B cell (primary cell): ENCODE data around the gene SLC22A13. TPM values are rescaled to one million over a fixed set of nuclear protein-coding genes. Genes with fewer than 3 reads are reported as not detected.

ENCODE experiments used
- ATAC-seq: fragments of 200-7000 bp; cut with Tn5 transposase; one replicate; pipeline ENCODE4 v1.10.0; 2021; ENCODE audit warnings: low read depth, mild to moderate bottlenecking, moderate number of reproducible peaks, moderate library complexity
- CTCF ChIA-PET: fragments of 350-600 bp; sonication (Branson Sonifier 250); formaldehyde crosslinking; loops from one replicate; lab custom pipeline; 2021; ENCODE audit warnings: antibody characterized with exemption, inconsistent platforms; lab: Charles Lee
- POLR2A ChIA-PET: fragments of 350-600 bp; sonication (Branson Sonifier 250); formaldehyde crosslinking; loops from one replicate; lab custom pipeline; 2021; ENCODE audit warnings: antibody characterized with exemption; lab: Charles Lee
- DNase-seq: peaks from one replicate; pipeline ENCODE4 v3.0.0; 2013
- H2AFZ ChIP-seq: 2 replicates; pipeline ENCODE4 v1.6.1; 2012; ENCODE audit warnings: mild to moderate bottlenecking, low read depth, low read length; ENCODE audit not compliant: insufficient read depth, poor library complexity, severe bottlenecking
- H3K27ac ChIP-seq, 2 donors: 1 replicate in 1 of 2; 2 replicates in 1 of 2; pipeline ENCODE4 v1.5.1; 2012 to 2013; ENCODE audit warnings: low read length in 2 of 2, mild to moderate bottlenecking in 2 of 2, moderate library complexity in 1 of 2
- H3K27me3 ChIP-seq, 4 experiments: fragments of 200-600 bp in 1 of 4; sonication (generic) in 1 of 4; replicated peaks in 1 of 4; 1 replicate in 2 of 4; 2 replicates in 2 of 4; pipeline versions ENCODE4 v1.6.1 to v1.7.0; 2013 to 2016; ENCODE audit warnings: low read length in 3 of 4, mild to moderate bottlenecking in 2 of 4, mixed read lengths in 1 of 4, moderate library complexity in 1 of 4; ENCODE audit not compliant: insufficient read depth in 4 of 4, control insufficient read depth in 3 of 4; ENCODE audit errors: control extremely low read depth in 1 of 4
- H3K36me3 ChIP-seq, 2 experiments: replicated peaks in 1 of 2; 1 replicate in 1 of 2; 2 replicates in 1 of 2; pipeline versions ENCODE4 v1.6.1 to v1.7.1; 2013; ENCODE audit warnings: low read length in 1 of 2; ENCODE audit not compliant: insufficient read depth in 2 of 2, control insufficient read depth in 1 of 2; ENCODE audit errors: control extremely low read depth in 1 of 2, extremely low read depth in 1 of 2
- H3K4me1 ChIP-seq, 2 donors: fragments of 200-600 bp in 1 of 2; sonication (generic) in 1 of 2; 1 replicate in 1 of 2; 2 replicates in 1 of 2; pipeline versions ENCODE4 v1.5.1 to v1.6.1; 2013 to 2017; ENCODE audit warnings: low read length in 2 of 2; ENCODE audit not compliant: control insufficient read depth in 2 of 2, insufficient read depth in 2 of 2
- H3K4me2 ChIP-seq: replicated peaks from 2 replicates; pipeline ENCODE3; 2012; ENCODE audit warnings: mild to moderate bottlenecking, low read depth, low read length; ENCODE audit not compliant: poor library complexity, severe bottlenecking
- H3K4me3 ChIP-seq, 5 experiments: fragments of 200-600 bp in 1 of 5; sonication (generic) in 1 of 5; 1 replicate in 3 of 5; 2 replicates in 2 of 5; pipeline versions ENCODE4 v1.5.1 to v1.7.0; 2011 to 2016; ENCODE audit warnings: low read length in 4 of 5, mild to moderate bottlenecking in 4 of 5, low read depth in 2 of 5, control low read depth in 1 of 5, moderate library complexity in 1 of 5; ENCODE audit not compliant: insufficient read depth in 1 of 5; ENCODE audit errors: control extremely low read depth in 1 of 5, extremely low read depth in 1 of 5
- H3K79me2 ChIP-seq: fragments of 200-600 bp; sonication (generic); one replicate; pipeline ENCODE4 v1.6.0; 2016; ENCODE audit warnings: low read length; ENCODE audit not compliant: control insufficient read depth, insufficient read depth
- H3K9ac ChIP-seq: fragments of 200-600 bp; sonication (generic); 2 replicates; pipeline ENCODE4 v1.6.1; 2017; ENCODE audit warnings: mild to moderate bottlenecking, low read length, moderate library complexity
- H3K9me3 ChIP-seq, 3 donors: one replicate each; pipeline versions ENCODE4 v1.6.1 to v1.7.1; 2013; ENCODE audit warnings: low read length in 2 of 3; ENCODE audit not compliant: control insufficient read depth in 2 of 3, insufficient read depth in 1 of 3; ENCODE audit errors: control extremely low read depth in 1 of 3
- H4K20me1 ChIP-seq: 2 replicates; pipeline ENCODE4 v1.6.0; 2012; ENCODE audit warnings: mild to moderate bottlenecking, low read length; ENCODE audit not compliant: insufficient read depth, control insufficient read depth, poor library complexity, severe bottlenecking
- H3K27ac Mint-ChIP-seq: one replicate; pipeline ENCODE4 v1.8.0; 2021; ENCODE audit warnings: mixed read lengths
- H3K27me3 Mint-ChIP-seq: one replicate; pipeline ENCODE4 v1.8.0; 2021; ENCODE audit warnings: mixed read lengths
- H3K4me1 Mint-ChIP-seq: one replicate; pipeline ENCODE4 v1.8.0; 2021; ENCODE audit warnings: mixed read lengths
- H3K4me3 Mint-ChIP-seq: one replicate; pipeline ENCODE4 v1.8.0; 2021; ENCODE audit warnings: mixed read lengths
- H3K9me3 Mint-ChIP-seq: one replicate; pipeline ENCODE4 v1.8.0; 2022; ENCODE audit warnings: mixed read lengths; ENCODE audit not compliant: insufficient read depth
- EZH2 ChIP-seq: IDR thresholded peaks from 2 replicates; pipeline ENCODE4 v1.6.1; 2012; ENCODE audit warnings: borderline replicate concordance, low read depth, mild to moderate bottlenecking, moderate library complexity, low read length; ENCODE audit not compliant: insufficient read depth, poor library complexity, severe bottlenecking
- WGBS: methylation state at CpG from one replicate; pipeline ENCODE4 v1.1.5; 2013; ENCODE audit warnings: missing lambda C conversion rate; ENCODE audit not compliant: insufficient coverage; 5-methylcytosine and 5-hydroxymethylcytosine counted together
- intact Hi-C: fragments of 100-400 bp; cut with micrococcal nuclease; formaldehyde crosslinking; loops from one replicate; pipeline ENCODE4 v1.10.0; 2022
- polyA plus RNA-seq: library from polyadenylated mRNA; depleted of rRNA; stranded (reverse); fragments of >200 nt; gene quantifications from 2 replicates; pipeline ENCODE4 v1.2.3, GENCODE V29; 2012
- total RNA-seq, 2 donors: library from RNA; stranded (reverse); fragments of 120-200 nt in 1 of 2; gene quantifications; 1 replicate in 1 of 2; 2 replicates in 1 of 2; pipeline versions ENCODE4 v1.2.3 to v1.2.4, GENCODE V29; 2013 to 2022
- TF ChIP-seq, protein P1 (sequence below): fragments of 200-600 bp; IDR thresholded peaks from one replicate; pipeline ENCODE4 v1.8.0; 2022; ENCODE audit warnings: antibody characterized with exemption, mild to moderate bottlenecking

The SLC22A13 gene
- total and polyA plus RNA-seq, 2 donors (not counting 1 experiment from before 2014, with no cell fraction given) = 0.31 to 0.91 TPM

DNA sequence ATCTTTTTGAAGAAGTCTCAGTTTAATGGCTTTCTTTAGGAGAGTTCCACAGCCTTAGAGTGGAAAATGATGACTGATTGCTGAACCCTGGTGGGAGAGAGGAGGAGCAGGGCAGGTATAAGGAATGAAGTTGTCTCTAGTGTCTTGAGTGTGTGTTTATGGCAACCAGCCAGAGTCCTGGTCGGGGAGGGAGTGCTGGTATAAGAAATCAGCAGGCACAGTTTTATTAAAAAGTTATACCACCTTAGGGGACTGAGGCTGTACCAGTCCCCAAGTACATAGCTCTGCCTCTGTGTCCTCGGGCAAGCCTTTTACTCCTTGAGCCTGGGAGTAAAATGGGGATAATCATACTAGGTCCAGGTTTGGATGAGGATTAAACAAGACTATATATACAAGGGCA, 46.3 kb downstream of the SLC22A13 start:
- peaks cover 17% of the 10 kb centered on the region for H3K27me3 Mint-ChIP-seq
- intact Hi-C loops = no loop called here
- H4K20me1 ChIP-seq = no peaks in the 10 kb centered on the region
- POLR2A ChIA-PET = no interaction called here
- H3K4me1 ChIP-seq = no peaks in the 10 kb centered on the region
- no peaks in the 10 kb centered on the region for H3K36me3 ChIP-seq
- no CpG with 5 or more reads among the region's 2 CpGs for WGBS
- H3K79me2 ChIP-seq = no peaks in the 10 kb centered on the region
- DNase-seq (no peak), ATAC-seq (no peak)
- no peak overlapping the region for H3K27ac ChIP-seq
- CTCF ChIA-PET = no interaction called here
- no peak overlapping the region for H3K27ac Mint-ChIP-seq
- H3K9me3 Mint-ChIP-seq = no peaks in the 10 kb centered on the region
- H3K27me3 ChIP-seq = no peaks in the 10 kb centered on the region
- H2AFZ ChIP-seq = no peak overlapping the region
- TF ChIP-seq, protein P1, sequence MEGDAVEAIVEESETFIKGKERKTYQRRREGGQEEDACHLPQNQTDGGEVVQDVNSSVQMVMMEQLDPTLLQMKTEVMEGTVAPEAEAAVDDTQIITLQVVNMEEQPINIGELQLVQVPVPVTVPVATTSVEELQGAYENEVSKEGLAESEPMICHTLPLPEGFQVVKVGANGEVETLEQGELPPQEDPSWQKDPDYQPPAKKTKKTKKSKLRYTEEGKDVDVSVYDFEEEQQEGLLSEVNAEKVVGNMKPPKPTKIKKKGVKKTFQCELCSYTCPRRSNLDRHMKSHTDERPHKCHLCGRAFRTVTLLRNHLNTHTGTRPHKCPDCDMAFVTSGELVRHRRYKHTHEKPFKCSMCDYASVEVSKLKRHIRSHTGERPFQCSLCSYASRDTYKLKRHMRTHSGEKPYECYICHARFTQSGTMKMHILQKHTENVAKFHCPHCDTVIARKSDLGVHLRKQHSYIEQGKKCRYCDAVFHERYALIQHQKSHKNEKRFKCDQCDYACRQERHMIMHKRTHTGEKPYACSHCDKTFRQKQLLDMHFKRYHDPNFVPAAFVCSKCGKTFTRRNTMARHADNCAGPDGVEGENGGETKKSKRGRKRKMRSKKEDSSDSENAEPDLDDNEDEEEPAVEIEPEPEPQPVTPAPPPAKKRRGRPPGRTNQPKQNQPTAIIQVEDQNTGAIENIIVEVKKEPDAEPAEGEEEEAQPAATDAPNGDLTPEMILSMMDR = no peak
- TF ChIP-seq EZH2 = no peak
- H3K4me3 ChIP-seq = no peak overlapping the region
- H3K4me3 Mint-ChIP-seq = no peak overlapping the region
- H3K4me2 ChIP-seq = no peak overlapping the region
- H3K9me3 ChIP-seq = no peaks in the 10 kb centered on the region
- no peaks in the 10 kb centered on the region for H3K4me1 Mint-ChIP-seq
- H3K9ac ChIP-seq = no peak overlapping the region

DNA sequence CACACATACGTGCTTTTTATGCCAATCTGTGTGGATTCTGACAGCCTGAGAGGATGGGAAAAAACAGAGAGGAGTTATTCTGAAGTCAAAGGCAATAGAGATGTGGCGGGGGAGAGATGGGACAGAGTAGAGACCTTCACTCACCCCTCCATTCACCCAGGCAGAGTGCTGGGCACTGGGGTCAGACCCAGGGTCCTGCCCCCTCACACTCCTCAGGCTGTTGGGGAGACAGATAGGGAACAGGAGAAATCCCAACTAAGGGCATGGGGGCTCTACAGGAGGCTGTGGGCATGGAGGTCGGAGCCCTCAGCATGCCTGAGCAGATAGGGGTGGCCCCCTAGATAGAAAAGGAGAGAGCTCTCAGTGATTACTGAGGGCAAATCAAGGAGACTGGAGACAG, 46.7 kb downstream of the SLC22A13 start:
- H3K9ac ChIP-seq = no peak overlapping the region
- ChIA-PET POLR2A (no interaction called here), CTCF (no interaction called here)
- Mint-ChIP-seq H3K27me3 (peaks cover 17% of the 10 kb centered on the region), H3K9me3 (no peaks in the 10 kb centered on the region), H3K4me1 (no peaks in the 10 kb centered on the region), H3K27ac (no peak overlapping the region), H3K4me3 (no peak overlapping the region)
- H3K4me3 ChIP-seq = no peak overlapping the region
- 100% methylated on average over 1 of the region's 3 CpGs for WGBS
- no peaks in the 10 kb centered on the region for H3K4me1 ChIP-seq
- TF ChIP-seq EZH2 = no peak
- TF ChIP-seq, protein P1 = no peak
- H3K36me3 ChIP-seq = no peaks in the 10 kb centered on the region
- no peaks in the 10 kb centered on the region for H3K79me2 ChIP-seq
- no peak overlapping the region for H2AFZ ChIP-seq
- DNase-seq (no peak), ATAC-seq (no peak)
- intact Hi-C loops = no loop called here
- no peaks in the 10 kb centered on the region for H3K9me3 ChIP-seq
- H3K27me3 ChIP-seq = no peaks in the 10 kb centered on the region
- H4K20me1 ChIP-seq = no peaks in the 10 kb centered on the region
- H3K4me2 ChIP-seq = no peak overlapping the region
- H3K27ac ChIP-seq = no peak overlapping the region
